SK-N-SH (cell line): ENCODE measurements around the gene NAA38. TPM values are rescaled to one million over a fixed set of nuclear protein-coding genes. Genes with fewer than 3 reads are reported as not detected.

ENCODE experiments used
- CTCF ChIA-PET: fragments of 300-600, 350-600 bp; formaldehyde crosslinking; extraction: SDS; loops from one replicate; lab custom pipeline; 2021; lab: Yijun Ruan, JAX
- POLR2A ChIA-PET: fragments of 350-600 bp; sonication (Branson Sonifier 250); formaldehyde crosslinking; extraction: SDS; loops from one replicate; lab custom pipeline; 2020; ENCODE audit warnings: antibody characterized with exemption, inconsistent platforms; lab: Yijun Ruan, JAX
- DNase-seq: peaks from one replicate; pipeline ENCODE4 v3.0.0; 2012
- H2AFZ ChIP-seq: fragments of 200-600 bp; sonication (generic); 2 replicates; pipeline ENCODE4 v1.8.1; 2016; ENCODE audit warnings: antibody characterized with exemption, mild to moderate bottlenecking, low read depth
- H3F3A ChIP-seq: fragments of 200-600 bp; sonication (generic); replicated peaks from 2 replicates; pipeline ENCODE3; 2016; ENCODE audit warnings: antibody characterized with exemption, mild to moderate bottlenecking; ENCODE audit not compliant: insufficient read depth
- H3K27ac ChIP-seq, 2 experiments: fragments of 200-500 bp in 1 of 2; fragments of 200-600 bp in 1 of 2; sonication (Bioruptor generic) in 1 of 2; sonication (generic), shearing (Covaris generic) in 1 of 2; 2 replicates each; pipeline versions ENCODE4 v1.5.1 to v1.6.1; 2014 to 2016; ENCODE audit warnings: low read depth in 2 of 2, inconsistent platforms in 1 of 2, low read length in 1 of 2, mild to moderate bottlenecking in 1 of 2, mixed read lengths in 1 of 2
- H3K27me3 ChIP-seq: fragments of 200-600 bp; sonication (generic), shearing (Covaris generic); 2 replicates; pipeline ENCODE4 v1.6.1; 2016; ENCODE audit warnings: mixed run types; ENCODE audit not compliant: insufficient read depth
- H3K36me3 ChIP-seq, 2 experiments: fragments of 200-500 bp in 1 of 2; fragments of 200-600 bp in 1 of 2; sonication (Bioruptor generic) in 1 of 2; sonication (generic) in 1 of 2; replicated peaks in 1 of 2; 2 replicates each; pipeline versions ENCODE3 to v1.5.1; 2014 to 2016; ENCODE audit warnings: low read length in 1 of 2, mild to moderate bottlenecking in 1 of 2; ENCODE audit not compliant: insufficient read depth in 2 of 2, control insufficient read depth in 1 of 2
- H3K4me1 ChIP-seq, 2 experiments: fragments of 200-500 bp in 1 of 2; fragments of 200-600 bp in 1 of 2; sonication (Bioruptor generic) in 1 of 2; sonication (generic), shearing (Covaris generic) in 1 of 2; 2 replicates each; pipeline versions ENCODE4 v1.5.1 to v1.6.1; 2014 to 2016; ENCODE audit warnings: low read depth in 1 of 2, low read length in 1 of 2, mixed run types in 1 of 2; ENCODE audit not compliant: insufficient read depth in 2 of 2, control insufficient read depth in 1 of 2
- H3K4me2 ChIP-seq: fragments of 200-600 bp; sonication (generic), shearing (Covaris generic); 2 replicates; pipeline ENCODE4 v1.6.1; 2017; ENCODE audit warnings: mixed run types
- H3K4me3 ChIP-seq, 2 experiments: fragments of 200-500 bp in 1 of 2; fragments of 200-600 bp in 1 of 2; sonication (Bioruptor generic) in 1 of 2; sonication (generic), shearing (Covaris generic) in 1 of 2; 2 replicates each; pipeline versions ENCODE4 v1.5.1 to v1.8.1; 2014 to 2016; ENCODE audit warnings: low read depth in 2 of 2, inconsistent platforms in 1 of 2, low read length in 1 of 2, mild to moderate bottlenecking in 1 of 2, mixed read lengths in 1 of 2, moderate library complexity in 1 of 2
- H3K79me2 ChIP-seq: fragments of 200-600 bp; sonication (generic); 2 replicates; pipeline ENCODE4 v1.8.1; 2017; ENCODE audit warnings: mild to moderate bottlenecking; ENCODE audit not compliant: insufficient read depth
- H3K9ac ChIP-seq: fragments of 200-600 bp; sonication (generic); 2 replicates; pipeline ENCODE4 v1.6.1; 2017; ENCODE audit warnings: mixed run types
- H3K9me2 ChIP-seq: fragments of 200-600 bp; sonication (generic); 2 replicates; pipeline ENCODE4 v1.6.1; 2017; ENCODE audit warnings: mixed run types
- H3K9me3 ChIP-seq: fragments of 200-600 bp; sonication (generic); 2 replicates; pipeline ENCODE4 v1.6.1; 2017; ENCODE audit warnings: mixed run types, mild to moderate bottlenecking, moderate library complexity
- H4K20me1 ChIP-seq: fragments of 200-600 bp; sonication (generic); 2 replicates; pipeline ENCODE4 v1.6.1; 2017; ENCODE audit warnings: mild to moderate bottlenecking, mixed run types; ENCODE audit not compliant: insufficient read depth
- CHD2 ChIP-seq: fragments of 150-350 bp; IDR thresholded peaks from 2 replicates; pipeline ENCODE4 v1.6.1; 2018; ENCODE audit warnings: low read length; ENCODE audit not compliant: partially characterized antibody
- ELF1 ChIP-seq: IDR thresholded peaks from 2 replicates; pipeline ENCODE4 v1.4.0; 2012
- EZH2phosphoT487 ChIP-seq: fragments of 200-600 bp; sonication (generic); IDR thresholded peaks from 2 replicates; pipeline ENCODE4 v1.6.1; 2017; ENCODE audit warnings: low read depth, mixed run types, mild to moderate bottlenecking, antibody characterized with exemption, moderate library complexity, borderline replicate concordance
- NFIC ChIP-seq: IDR thresholded peaks from 2 replicates; pipeline ENCODE4 v1.4.0; 2012; ENCODE audit warnings: borderline replicate concordance
- POLR2AphosphoS5 ChIP-seq: IDR thresholded peaks from 2 replicates; pipeline ENCODE4 v1.6.1; 2012; ENCODE audit warnings: low read depth, low read length
- RAD21 ChIP-seq: IDR thresholded peaks from 2 replicates; pipeline ENCODE4 v1.6.1; 2012; ENCODE audit warnings: mild to moderate bottlenecking, low read length
- SMC3 ChIP-seq: IDR thresholded peaks from 2 replicates; pipeline ENCODE4 v1.6.1; 2012; ENCODE audit warnings: low read depth, low read length, improper control_type of control experiment
- TCF12 ChIP-seq: IDR thresholded peaks from 2 replicates; pipeline ENCODE4 v1.4.0; 2012
- YY1 ChIP-seq: IDR thresholded peaks from 2 replicates; pipeline ENCODE4 v1.4.0; 2012; ENCODE audit warnings: low read depth, mild to moderate bottlenecking
- WGBS: methylation state at CpG from one replicate; pipeline ENCODE4 v1.1.6; 2017; ENCODE audit warnings: low lambda C conversion rate; 5-methylcytosine and 5-hydroxymethylcytosine counted together
- polyA plus RNA-seq, 3 experiments: library from polyadenylated mRNA; depleted of rRNA; stranded (reverse); fragments of >200 nt; gene quantifications; 2 replicates each; pipeline ENCODE4 v1.2.3, GENCODE V29; 2012
- TF ChIP-seq, protein P1 (sequence below): IDR thresholded peaks from 2 replicates; pipeline ENCODE4 v1.6.1; 2012; ENCODE audit warnings: mild to moderate bottlenecking, low read depth, low read length, moderate library complexity
- TF ChIP-seq, protein P2 (sequence below): fragments of 200-600 bp; sonication (generic); IDR thresholded peaks from 2 replicates; pipeline ENCODE4 v1.6.1; 2017; ENCODE audit warnings: antibody characterized with exemption, mild to moderate bottlenecking, moderate library complexity
- TF ChIP-seq, protein P3 (sequence below): IDR thresholded peaks from 2 replicates; pipeline ENCODE4 v1.4.0; 2012; ENCODE audit warnings: low read depth
- TF ChIP-seq, protein P4 (sequence below): IDR thresholded peaks from 2 replicates; pipeline ENCODE4 v1.4.0; 2012; ENCODE audit warnings: low read depth, borderline replicate concordance
- TF ChIP-seq, protein P5 (sequence below): IDR thresholded peaks from 2 replicates; pipeline ENCODE4; 2012

The NAA38 gene
- polyA plus RNA-seq, 1 of the 3 experiments (the other 2 are of a cell fraction): 202 TPM

DNA sequence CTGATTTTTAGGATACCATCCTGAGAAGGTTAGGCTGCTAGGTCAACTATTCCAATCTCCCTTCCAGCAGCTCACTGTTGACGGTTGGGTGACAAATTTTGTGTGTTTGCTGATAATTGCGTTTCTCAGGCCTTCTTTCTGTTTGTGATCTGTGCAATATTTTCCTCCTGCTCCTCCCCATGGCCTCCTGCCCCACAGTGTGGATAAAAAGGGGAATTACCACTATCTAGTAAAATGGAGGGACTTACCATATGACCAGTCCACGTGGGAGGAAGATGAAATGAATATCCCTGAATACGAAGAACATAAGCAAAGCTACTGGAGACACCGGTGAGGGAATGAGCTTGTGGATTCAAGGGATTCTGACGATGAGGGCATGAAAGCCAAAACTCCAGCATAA, 40.4 kb upstream of the NAA38 start:
- peaks cover 80 to 86% of the 10 kb centered on the region in 2 experiments for H3K36me3 ChIP-seq
- no peak overlapping the region for H2AFZ ChIP-seq
- H3K4me3 ChIP-seq: no peak overlapping the region

More for the DNA sequence above, 40.4 kb upstream of the NAA38 start:
- Histone ChIP-seq H3K4me1 (no peaks in the 10 kb centered on the region), H3F3A (no peaks in the 10 kb centered on the region), H4K20me1 (no peaks in the 10 kb centered on the region), H3K79me2 (no peaks in the 10 kb centered on the region), H3K9ac (no peak overlapping the region), H3K27ac (no peak overlapping the region; a peak in 1 of 4 replicates), H3K27me3 (no peaks in the 10 kb centered on the region), H3K4me2 (no peak overlapping the region), H3K9me2 (no peaks in the 10 kb centered on the region), H3K9me3 (no peaks in the 10 kb centered on the region)
- peak; percentile 72 for DNase-seq
- TF ChIP-seq POLR2AphosphoS5: no peak
- TF ChIP-seq, protein P1, sequence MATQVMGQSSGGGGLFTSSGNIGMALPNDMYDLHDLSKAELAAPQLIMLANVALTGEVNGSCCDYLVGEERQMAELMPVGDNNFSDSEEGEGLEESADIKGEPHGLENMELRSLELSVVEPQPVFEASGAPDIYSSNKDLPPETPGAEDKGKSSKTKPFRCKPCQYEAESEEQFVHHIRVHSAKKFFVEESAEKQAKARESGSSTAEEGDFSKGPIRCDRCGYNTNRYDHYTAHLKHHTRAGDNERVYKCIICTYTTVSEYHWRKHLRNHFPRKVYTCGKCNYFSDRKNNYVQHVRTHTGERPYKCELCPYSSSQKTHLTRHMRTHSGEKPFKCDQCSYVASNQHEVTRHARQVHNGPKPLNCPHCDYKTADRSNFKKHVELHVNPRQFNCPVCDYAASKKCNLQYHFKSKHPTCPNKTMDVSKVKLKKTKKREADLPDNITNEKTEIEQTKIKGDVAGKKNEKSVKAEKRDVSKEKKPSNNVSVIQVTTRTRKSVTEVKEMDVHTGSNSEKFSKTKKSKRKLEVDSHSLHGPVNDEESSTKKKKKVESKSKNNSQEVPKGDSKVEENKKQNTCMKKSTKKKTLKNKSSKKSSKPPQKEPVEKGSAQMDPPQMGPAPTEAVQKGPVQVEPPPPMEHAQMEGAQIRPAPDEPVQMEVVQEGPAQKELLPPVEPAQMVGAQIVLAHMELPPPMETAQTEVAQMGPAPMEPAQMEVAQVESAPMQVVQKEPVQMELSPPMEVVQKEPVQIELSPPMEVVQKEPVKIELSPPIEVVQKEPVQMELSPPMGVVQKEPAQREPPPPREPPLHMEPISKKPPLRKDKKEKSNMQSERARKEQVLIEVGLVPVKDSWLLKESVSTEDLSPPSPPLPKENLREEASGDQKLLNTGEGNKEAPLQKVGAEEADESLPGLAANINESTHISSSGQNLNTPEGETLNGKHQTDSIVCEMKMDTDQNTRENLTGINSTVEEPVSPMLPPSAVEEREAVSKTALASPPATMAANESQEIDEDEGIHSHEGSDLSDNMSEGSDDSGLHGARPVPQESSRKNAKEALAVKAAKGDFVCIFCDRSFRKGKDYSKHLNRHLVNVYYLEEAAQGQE: no peak
- peak; percentile 14 for TF ChIP-seq CHD2
- TF ChIP-seq TCF12: no peak
- no peak for TF ChIP-seq NFIC
- TF ChIP-seq EZH2phosphoT487: no peak
- TF ChIP-seq, protein P2, sequence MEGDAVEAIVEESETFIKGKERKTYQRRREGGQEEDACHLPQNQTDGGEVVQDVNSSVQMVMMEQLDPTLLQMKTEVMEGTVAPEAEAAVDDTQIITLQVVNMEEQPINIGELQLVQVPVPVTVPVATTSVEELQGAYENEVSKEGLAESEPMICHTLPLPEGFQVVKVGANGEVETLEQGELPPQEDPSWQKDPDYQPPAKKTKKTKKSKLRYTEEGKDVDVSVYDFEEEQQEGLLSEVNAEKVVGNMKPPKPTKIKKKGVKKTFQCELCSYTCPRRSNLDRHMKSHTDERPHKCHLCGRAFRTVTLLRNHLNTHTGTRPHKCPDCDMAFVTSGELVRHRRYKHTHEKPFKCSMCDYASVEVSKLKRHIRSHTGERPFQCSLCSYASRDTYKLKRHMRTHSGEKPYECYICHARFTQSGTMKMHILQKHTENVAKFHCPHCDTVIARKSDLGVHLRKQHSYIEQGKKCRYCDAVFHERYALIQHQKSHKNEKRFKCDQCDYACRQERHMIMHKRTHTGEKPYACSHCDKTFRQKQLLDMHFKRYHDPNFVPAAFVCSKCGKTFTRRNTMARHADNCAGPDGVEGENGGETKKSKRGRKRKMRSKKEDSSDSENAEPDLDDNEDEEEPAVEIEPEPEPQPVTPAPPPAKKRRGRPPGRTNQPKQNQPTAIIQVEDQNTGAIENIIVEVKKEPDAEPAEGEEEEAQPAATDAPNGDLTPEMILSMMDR: peak; percentile 70
- TF ChIP-seq SMC3: peak; percentile 91
- TF ChIP-seq, protein P3, sequence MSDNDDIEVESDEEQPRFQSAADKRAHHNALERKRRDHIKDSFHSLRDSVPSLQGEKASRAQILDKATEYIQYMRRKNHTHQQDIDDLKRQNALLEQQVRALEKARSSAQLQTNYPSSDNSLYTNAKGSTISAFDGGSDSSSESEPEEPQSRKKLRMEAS: no peak
- peak; percentile 92 for TF ChIP-seq RAD21
- TF ChIP-seq, protein P4, sequence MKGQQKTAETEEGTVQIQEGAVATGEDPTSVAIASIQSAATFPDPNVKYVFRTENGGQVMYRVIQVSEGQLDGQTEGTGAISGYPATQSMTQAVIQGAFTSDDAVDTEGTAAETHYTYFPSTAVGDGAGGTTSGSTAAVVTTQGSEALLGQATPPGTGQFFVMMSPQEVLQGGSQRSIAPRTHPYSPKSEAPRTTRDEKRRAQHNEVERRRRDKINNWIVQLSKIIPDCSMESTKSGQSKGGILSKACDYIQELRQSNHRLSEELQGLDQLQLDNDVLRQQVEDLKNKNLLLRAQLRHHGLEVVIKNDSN: no peak
- no peak for TF ChIP-seq ELF1
- TF ChIP-seq, protein P5, sequence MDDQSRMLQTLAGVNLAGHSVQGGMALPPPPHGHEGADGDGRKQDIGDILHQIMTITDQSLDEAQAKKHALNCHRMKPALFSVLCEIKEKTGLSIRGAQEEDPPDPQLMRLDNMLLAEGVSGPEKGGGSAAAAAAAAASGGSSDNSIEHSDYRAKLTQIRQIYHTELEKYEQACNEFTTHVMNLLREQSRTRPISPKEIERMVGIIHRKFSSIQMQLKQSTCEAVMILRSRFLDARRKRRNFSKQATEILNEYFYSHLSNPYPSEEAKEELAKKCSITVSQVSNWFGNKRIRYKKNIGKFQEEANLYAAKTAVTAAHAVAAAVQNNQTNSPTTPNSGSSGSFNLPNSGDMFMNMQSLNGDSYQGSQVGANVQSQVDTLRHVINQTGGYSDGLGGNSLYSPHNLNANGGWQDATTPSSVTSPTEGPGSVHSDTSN: no peak
- TF ChIP-seq YY1: no peak
- POLR2A ChIA-PET: no interaction called here
- CTCF ChIA-PET: interaction anchor here (0.6 to 9.4 kb wide), 39 partner anchors 8 to 164 kb away, joined by 3 to 143 read pairs (median 5); partner anchors contain the start of genes CHD3 and GUCY2D
- WGBS: 66% methylated on average over 6 of the region's 6 CpGs
